Measurements from ENCODE around the gene CST2.
"Not testable (repeated sequence)": the region's sequence is repeated elsewhere in the genome, so short reads cannot be mapped to it uniquely, and the experiment has no call there.

CST2 gene, protein sequence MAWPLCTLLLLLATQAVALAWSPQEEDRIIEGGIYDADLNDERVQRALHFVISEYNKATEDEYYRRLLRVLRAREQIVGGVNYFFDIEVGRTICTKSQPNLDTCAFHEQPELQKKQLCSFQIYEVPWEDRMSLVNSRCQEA

DNA sequence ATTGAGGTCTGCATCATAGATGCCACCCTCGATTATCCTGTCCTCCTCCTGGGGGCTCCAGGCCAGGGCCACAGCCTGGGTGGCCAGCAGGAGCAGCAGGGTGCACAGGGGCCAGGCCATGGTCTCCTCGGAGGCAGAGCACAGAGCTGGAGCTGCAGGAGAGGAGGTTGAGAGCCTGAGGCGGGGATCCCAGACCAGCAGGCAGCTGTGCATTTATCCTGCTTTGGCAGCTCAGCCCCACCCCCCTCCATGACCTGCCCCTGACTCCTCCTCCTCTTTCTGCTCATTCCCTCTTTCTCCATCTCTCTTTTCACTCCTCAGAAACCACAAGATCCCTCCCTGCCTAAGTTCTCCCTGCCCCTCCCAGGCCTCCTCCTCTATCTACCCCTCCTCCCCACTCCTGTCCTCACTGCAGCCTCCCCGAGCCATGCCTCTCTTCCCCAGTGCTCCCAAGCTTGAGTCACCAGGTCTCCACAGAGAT, at the start of gene CST2:
Gene CST2, minus strand, starts transcription at position 189 of the 481 bp plus-strand sequence. Its CDS starts 69 bp downstream, at position 120.
- no peak for DNase-seq

GRCh38 chr20:23875606-23876237, 49.2 kb upstream of the CST2 start:
- DNase-seq: no peak

DNA sequence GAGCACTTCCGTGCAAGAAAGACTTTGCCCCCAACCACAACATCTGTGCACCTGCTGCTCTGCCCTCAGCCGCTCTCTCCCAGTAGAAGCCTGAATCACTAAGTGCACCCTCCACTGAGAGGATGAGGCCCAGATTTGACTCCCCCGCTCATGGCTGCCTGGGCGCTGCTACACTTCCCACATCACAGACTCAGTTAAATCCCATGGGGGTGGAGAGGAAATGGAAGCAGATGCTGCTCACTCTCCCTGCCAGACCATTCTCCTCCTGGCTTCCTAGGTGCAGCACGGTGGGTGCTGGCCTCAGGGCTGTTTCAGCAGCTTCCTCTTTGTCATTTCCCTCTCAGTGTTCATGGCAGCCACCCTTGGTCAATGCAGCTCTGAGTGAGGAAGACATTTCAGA, 48.2 kb upstream of the CST2 start:
- no peak for DNase-seq

GRCh38 chr20:23873370-23874015, 47.0 kb upstream of the CST2 start:
- no peak for DNase-seq

- no peak for DNase-seq
Measured at GRCh38 chr20:23872065-23872464, 45.5 kb upstream of the CST2 start.

- no peak for DNase-seq
Measured at GRCh38 chr20:23870461-23870860, 43.9 kb upstream of the CST2 start.

GRCh38 chr20:23869520-23869919, 43.0 kb upstream of the CST2 start:
- DNase-seq: no peak

GRCh38 chr20:23868321-23868720, 41.8 kb upstream of the CST2 start:
- DNase-seq: no peak

DNA sequence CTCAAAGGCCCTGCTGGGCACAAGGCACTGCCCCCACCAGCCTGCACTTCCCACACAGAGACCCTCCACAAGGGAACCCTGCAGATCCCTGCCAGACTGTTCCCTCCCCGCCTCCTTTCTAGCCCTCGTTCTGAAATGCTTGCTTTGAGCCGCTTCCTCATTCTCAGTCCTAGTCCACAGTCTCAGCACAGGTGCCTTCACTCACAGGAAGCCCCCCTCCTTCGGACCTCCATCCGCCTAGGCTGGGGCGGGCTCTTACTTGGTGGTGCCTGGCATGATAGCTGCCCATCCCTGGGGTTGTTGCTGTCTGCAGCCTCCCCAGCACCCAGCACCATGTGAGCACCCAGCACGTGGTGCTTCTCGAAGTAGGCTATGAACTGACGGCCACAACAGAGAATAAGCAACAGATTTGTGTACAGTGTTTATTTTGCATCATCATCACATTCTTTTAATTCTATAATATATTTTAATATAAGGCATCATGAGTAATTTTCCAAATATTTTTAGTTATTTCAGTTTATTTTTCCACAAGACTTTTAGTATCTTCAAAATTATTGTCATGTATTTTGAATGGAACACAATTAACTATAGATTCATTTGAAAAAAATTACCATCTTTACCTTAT, 40.7 kb upstream of the CST2 start:
- DNase-seq: no peak

GRCh38 chr20:23860771-23861170, 34.2 kb upstream of the CST2 start:
- DNase-seq: not testable (repeated sequence)

DNA sequence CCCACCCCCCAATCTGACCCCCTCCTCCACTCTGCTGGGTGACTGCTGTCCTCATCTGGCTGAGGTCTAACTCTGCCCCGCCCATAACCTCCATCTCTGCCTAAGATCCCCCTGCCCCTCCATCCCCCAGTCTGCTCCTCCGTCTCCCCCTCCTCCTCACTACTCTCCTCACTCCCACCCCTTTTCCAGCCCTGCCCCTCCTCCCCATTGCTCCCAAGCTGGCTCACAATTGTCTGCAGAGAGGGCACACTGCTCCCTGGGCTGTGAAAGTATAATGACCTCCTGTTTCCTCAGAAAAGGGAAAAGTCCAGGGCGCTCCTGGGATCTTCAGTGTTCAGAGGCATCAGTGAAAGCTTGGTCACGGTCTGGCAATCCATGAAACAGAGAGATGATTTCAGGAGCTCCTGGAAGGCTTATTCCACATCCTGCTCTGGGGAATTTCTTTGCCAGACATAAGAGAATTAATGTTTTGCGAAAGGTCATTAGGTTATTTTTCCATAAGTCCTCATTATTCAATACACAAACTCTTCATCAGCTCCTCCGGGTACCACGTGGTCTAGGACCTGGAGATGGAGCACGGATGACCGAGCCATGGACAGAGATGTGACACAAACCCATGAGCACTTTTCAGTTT, 31.6 kb upstream of the CST2 start:
- DNase-seq: no peak

GRCh38 chr20:23856736-23857135, 30.2 kb upstream of the CST2 start:
- DNase-seq: no peak

GRCh38 chr20:23856226-23856625, 29.7 kb upstream of the CST2 start:
- no peak for DNase-seq

DNA sequence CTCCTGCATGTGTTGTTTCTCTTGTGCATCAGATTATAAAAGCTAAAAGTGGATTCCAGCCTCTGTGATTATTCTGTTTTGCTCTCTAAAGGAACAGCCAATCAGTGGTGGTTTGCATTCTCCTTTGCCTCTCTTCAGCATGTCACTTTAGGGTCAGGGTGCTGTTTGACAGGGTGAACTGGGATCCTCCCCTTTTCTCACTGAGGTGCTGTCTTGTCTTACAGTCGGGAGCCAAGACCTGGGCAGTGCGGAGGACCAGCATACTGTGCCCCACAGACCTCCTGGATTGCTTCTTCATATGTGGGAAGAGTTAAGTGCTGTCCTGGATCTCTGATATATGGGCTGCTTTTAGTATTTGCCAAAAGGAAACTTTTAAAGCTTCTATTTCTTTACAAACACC, 15.2 kb upstream of the CST2 start:
- no peak for DNase-seq

- DNase-seq: no peak
Measured at GRCh38 chr20:23835716-23836115, 9.2 kb upstream of the CST2 start.

DNA sequence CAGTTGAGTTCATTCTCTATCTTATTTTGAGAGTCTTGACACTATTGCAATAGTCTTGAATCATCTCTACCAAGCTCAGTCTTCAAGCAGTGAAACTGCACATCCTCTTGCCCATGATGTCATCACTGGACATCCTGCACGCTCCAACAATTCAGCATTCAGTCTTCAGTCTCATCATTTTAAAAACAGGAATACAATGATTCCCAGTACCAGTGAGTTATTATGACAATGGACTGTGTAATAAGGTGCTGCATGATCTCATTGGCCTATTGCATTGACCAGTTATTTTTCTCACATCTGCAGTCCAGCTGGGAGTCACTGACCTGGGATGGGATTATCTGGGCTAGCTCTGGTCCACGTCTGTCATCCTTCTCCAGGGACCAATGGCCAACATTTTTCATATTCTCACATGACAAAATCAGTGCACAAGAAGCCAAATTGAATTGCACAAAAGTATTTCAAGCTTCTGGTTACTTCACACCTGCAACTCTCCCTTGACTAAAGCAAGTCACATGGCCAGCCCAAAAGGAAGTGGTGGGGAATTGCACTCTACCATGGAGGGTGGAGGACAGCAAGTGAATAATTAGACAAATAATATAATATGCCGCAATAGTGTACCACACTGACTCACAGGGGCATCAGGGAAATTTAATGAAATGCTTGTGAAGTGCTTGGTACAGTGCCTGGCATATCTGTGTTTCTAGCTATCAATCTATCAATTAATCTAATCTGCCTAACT, 6.4 kb upstream of the CST2 start:
- DNase-seq: no peak

DNA sequence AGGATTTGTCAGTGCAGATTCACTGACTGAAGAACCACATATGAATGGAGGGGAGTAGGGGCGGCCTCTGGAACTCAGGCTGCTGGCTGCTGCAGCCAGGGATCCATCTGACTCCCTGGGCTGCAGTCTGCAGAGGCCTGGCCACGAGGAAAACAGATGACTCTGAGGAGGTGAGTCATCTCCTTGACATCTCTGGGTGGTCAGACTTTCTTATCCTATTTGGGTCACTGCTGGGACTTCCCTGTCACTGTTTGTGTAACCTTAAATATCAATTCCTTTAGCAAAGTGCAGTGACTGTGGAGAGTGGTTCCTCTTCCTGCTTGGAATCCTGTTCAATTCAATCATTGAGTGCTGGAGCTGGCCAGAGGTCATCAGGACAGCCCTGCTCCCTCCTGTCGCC, 5.4 kb upstream of the CST2 start:
- DNase-seq: not testable (repeated sequence)

DNA sequence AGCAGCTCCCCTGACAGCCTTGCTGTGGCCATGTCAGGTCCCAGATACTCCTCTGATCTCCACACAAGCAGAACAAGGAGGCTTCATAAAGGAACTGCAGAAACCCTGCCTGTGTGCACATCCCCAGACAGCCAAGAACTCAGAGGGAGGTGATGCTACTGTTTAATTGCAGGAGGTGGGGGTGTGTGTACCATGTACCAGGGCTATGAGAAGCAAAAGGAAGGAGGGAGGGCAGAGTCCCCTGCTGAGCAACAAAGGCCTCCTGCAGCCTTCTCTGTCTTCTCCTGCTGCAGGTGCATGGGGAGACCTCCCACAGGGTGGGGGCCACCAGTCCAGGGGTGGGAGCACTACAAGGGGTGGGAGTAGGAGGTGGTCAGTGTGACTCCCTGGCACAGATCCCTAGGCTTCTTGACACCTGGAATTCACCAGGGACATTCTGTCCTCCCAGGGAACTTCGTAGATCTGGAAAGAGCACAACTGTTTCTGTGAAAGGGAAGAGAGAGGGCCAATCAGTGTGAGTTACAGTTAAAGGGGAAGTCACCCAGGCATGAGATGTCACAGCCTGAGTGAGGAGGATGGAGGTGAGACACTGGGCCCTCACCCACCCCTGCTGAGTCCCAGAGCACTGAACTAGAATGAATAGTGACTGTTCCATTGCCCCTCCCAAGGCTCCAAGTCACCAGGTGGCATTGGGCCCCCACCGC, 2.8 kb downstream of the CST2 start:
- no peak for DNase-seq

GRCh38 chr20:23823111-23823510, 3.4 kb downstream of the CST2 start:
- DNase-seq: no peak

DNA sequence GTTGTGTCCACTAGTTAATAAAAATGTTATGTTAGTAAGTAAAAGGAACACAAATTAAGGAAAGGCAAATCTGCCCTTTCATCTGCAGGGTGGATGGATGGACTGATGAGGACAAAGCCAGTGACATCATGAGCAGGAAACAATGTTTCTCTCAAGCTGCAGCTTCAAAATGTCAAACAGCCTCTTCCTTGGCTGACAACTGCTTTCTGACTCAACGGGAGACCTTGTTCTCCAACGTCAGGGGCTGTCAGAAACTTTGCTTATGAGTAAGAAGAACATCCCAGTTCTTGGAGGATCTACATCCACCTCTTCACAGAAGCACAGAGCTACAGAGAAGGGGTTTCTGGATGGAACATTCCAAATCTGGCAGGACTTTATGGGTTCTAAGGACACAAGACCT, 6.0 kb downstream of the CST2 start:
- DNase-seq: no peak

DNA sequence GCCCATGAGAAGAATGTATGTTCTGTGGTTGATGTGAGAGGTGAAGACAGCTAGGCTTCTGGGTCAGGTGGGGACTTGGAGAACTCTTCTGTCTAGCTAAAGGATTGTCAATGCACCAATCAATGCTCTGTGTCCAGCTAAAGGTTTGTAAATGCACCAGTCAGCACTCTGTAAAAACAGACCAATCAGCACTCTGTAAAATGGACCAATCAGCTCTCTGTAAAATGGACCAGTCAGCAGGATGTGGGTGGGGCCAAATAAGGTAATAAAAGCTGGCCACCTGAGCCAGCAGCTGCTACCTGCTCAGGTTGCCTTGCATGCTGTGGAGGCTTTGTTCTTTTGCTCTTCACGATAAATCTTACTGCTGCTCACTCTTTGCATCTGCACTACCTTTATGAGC, 15.0 kb downstream of the CST2 start:
- DNase-seq: not testable (repeated sequence)

GRCh38 chr20:23810349-23810748, 16.2 kb downstream of the CST2 start:
- not testable (repeated sequence) for DNase-seq
